Upper lobe of right lung (tissue), 1 donor: Measurements from ENCODE around the gene CS. TPM values are rescaled to one million over a fixed set of nuclear protein-coding genes. Genes with fewer than 3 reads are reported as not detected.

Experiments
- ATAC-seq: fragments of 200-7000 bp; cut with Tn5 transposase; one replicate; pipeline ENCODE4 v1.9.1; 2020; ENCODE audit warnings: mild to moderate bottlenecking, moderate library complexity
- DNase-seq: peaks from one replicate; pipeline ENCODE4 v3.0.0-alpha.2; 2020
- H3K27ac ChIP-seq: fragments of 200-600 bp; one replicate; pipeline ENCODE4 v1.8.0; 2022
- H3K27me3 ChIP-seq: fragments of 200-600 bp; one replicate; pipeline ENCODE4 v1.8.0; 2022; ENCODE audit warnings: mild to moderate bottlenecking
- H3K36me3 ChIP-seq: fragments of 200-600 bp; one replicate; pipeline ENCODE4 v1.8.0; 2022
- H3K4me1 ChIP-seq: fragments of 200-600 bp; one replicate; pipeline ENCODE4 v1.8.0; 2022
- H3K4me3 ChIP-seq: fragments of 200-600 bp; one replicate; pipeline ENCODE4 v1.8.0; 2022; ENCODE audit warnings: mild to moderate bottlenecking
- H3K9me3 ChIP-seq: fragments of 200-600 bp; one replicate; pipeline ENCODE4 v1.8.0; 2022
- intact Hi-C: fragments of 100-400 bp; cut with DNase I; formaldehyde crosslinking; loops from one replicate; pipeline ENCODE4 v1.11.0; 2022
- total RNA-seq: library from RNA; stranded (reverse); fragmentation: NEBNext Ultra II Directional; extraction: Animal tissue kit (Norgen Biotek cat#: 25700); gene quantifications from one replicate; pipeline ENCODE4 v1.2.1, GENCODE V29; 2021
- TF ChIP-seq, protein P1 (sequence below): fragments of 200-600 bp; IDR thresholded peaks from one replicate; pipeline ENCODE4 v1.8.0; 2022; ENCODE audit warnings: antibody characterized with exemption
- donor health status: DM: no; HTN: yes; CAD: no; lungs with severe emphysema.

CS gene
- total RNA-seq, 1 donor from 2014 or later: 159 TPM

DNA sequence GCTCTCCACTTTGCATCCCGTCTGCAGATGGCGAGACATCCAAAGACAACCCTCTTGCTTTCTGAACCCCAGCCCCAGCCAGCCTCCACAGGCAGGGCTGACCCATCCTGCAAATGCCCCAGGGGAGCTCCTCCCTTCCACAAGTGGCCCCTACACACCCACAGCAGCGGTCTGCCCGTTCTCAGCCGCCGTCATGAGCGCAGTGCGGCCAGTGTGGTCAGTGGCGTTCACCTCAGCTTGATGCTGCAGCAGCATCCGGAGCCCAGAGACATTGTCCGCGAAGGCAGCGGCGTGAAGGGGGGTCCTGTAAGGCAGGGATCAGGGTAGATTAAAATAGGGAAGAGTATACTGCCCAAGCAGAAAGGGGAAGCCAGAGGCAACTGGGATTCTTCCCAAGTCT, 55.6 kb downstream of the CS start:
- H3K4me1 ChIP-seq: no peaks in the 10 kb centered on the region

GRCh38 chr12:56243731-56244181, 56.4 kb downstream of the CS start:
- DNase-seq (no peak), ATAC-seq (no peak)
- no peaks in the 10 kb centered on the region for H3K27me3 ChIP-seq
- H3K36me3 ChIP-seq: peaks cover 100% of the 10 kb centered on the region
- TF ChIP-seq, protein P1, sequence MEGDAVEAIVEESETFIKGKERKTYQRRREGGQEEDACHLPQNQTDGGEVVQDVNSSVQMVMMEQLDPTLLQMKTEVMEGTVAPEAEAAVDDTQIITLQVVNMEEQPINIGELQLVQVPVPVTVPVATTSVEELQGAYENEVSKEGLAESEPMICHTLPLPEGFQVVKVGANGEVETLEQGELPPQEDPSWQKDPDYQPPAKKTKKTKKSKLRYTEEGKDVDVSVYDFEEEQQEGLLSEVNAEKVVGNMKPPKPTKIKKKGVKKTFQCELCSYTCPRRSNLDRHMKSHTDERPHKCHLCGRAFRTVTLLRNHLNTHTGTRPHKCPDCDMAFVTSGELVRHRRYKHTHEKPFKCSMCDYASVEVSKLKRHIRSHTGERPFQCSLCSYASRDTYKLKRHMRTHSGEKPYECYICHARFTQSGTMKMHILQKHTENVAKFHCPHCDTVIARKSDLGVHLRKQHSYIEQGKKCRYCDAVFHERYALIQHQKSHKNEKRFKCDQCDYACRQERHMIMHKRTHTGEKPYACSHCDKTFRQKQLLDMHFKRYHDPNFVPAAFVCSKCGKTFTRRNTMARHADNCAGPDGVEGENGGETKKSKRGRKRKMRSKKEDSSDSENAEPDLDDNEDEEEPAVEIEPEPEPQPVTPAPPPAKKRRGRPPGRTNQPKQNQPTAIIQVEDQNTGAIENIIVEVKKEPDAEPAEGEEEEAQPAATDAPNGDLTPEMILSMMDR: no peak
- no peak overlapping the region for H3K27ac ChIP-seq
- no peaks in the 10 kb centered on the region for H3K9me3 ChIP-seq
- H3K4me3 ChIP-seq: no peak overlapping the region
- intact Hi-C loops: no loop called here
- no peaks in the 10 kb centered on the region for H3K4me1 ChIP-seq

More for the DNA sequence above, 55.6 kb downstream of the CS start:
- Histone ChIP-seq H3K4me3 (no peak overlapping the region), H3K27me3 (no peaks in the 10 kb centered on the region), H3K9me3 (no peaks in the 10 kb centered on the region), H3K36me3 (peaks cover 100% of the 10 kb centered on the region), H3K27ac (no peak overlapping the region)
- TF ChIP-seq, protein P1: no peak
- DNase-seq: no peak
- intact Hi-C loops: no loop called here
- no peak for ATAC-seq

- H3K27me3 ChIP-seq: no peaks in the 10 kb centered on the region
- no peak for ATAC-seq
- TF ChIP-seq, protein P1: no peak
- no peaks in the 10 kb centered on the region for H3K4me1 ChIP-seq
- DNase-seq: no peak
- peaks cover 93% of the 10 kb centered on the region for H3K36me3 ChIP-seq
- H3K27ac ChIP-seq: no peak overlapping the region
- no peak overlapping the region for H3K4me3 ChIP-seq
- intact Hi-C loops: no loop called here
- no peaks in the 10 kb centered on the region for H3K9me3 ChIP-seq
Measured at GRCh38 chr12:56242986-56243385, 57.1 kb downstream of the CS start.

DNA sequence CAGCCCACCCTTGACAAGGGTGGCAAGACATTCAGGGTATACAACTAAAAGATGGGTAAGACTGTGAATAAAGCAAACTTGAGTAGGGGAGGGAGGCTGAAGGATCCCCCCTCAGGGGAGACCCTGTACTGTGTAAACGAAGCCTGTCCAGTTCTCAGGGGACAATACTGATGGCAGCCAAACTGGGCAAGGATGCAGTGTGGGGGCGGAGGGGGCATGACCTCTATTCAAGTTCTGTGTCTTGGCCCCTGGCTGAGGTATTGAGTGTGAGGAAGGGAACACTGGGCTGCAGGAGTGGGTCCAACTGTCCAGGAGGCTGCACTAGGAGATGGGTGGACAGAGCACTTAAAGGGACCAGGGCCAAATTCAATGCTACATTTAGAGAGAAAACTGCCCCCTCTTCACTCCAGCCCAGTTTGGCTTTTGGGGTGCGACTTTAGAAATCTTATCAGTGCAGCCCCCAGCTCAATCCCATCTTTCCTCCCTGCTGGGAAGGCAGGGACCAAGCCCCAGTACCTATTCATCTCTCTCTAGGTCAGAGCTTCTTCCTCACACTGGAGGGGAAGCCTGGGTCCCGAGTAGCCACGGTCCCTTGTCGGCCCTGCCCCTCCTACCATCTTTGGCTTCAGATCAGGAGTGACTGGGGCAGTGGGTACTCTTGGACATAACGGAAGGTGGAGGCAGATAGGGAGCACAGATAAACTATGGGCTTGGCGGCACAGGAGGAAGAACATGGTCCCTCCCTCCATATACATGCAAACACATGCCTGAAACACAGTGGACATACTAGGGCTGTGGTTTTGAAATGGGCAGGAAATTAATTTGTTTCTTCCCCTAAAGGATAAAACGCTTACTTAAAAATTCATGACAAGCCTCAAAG, 58.5 kb downstream of the CS start:
- Histone ChIP-seq H3K4me1 (no peaks in the 10 kb centered on the region), H3K36me3 (peaks cover 80% of the 10 kb centered on the region), H3K4me3 (no peak overlapping the region), H3K27ac (no peak overlapping the region), H3K9me3 (no peaks in the 10 kb centered on the region), H3K27me3 (no peaks in the 10 kb centered on the region)
- intact Hi-C loops: no loop called here
- no peak for DNase-seq
- TF ChIP-seq, protein P1: no peak
- ATAC-seq: no peak

DNA sequence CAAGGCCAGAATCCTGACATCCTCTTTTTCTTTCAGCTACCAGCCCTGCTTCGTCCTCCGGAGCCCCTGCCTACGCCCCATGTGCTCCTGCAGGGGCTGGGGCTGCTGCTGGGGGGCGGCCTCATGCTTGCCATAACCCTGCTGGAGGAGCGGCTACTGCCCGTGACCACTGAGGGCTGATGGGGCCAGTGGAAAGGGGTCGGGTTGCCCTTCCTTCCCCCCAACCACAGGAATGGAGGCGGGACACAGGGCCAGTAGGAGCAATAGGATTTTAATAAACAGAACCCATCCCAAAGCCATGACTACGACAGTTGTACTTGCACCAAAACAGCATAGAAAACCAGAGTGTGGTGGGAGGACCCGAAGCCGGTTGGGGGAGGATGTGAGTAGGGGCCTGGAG, 62.6 kb downstream of the CS start:
- DNase-seq (no peak), ATAC-seq (no peak)
- Histone ChIP-seq H3K27ac (no peak overlapping the region), H3K4me1 (no peaks in the 10 kb centered on the region), H3K36me3 (peaks cover 39% of the 10 kb centered on the region), H3K27me3 (no peaks in the 10 kb centered on the region), H3K9me3 (no peaks in the 10 kb centered on the region), H3K4me3 (no peak overlapping the region)
- TF ChIP-seq, protein P1: no peak
- intact Hi-C loops: no loop called here
